NCI-H226 (cell line): Measurements from ENCODE around the gene CHRNA1.

Source experiments
- DNase-seq: peaks from one replicate; pipeline ENCODE4 v3.0.0-alpha.2; 2015

CHRNA1 gene

GRCh38 chr2:174759381-174760065, 4.7 kb downstream of the CHRNA1 start:
- DNase-seq: no peak

GRCh38 chr2:174756743-174757142, 7.5 kb downstream of the CHRNA1 start:
- DNase-seq: no peak

DNA sequence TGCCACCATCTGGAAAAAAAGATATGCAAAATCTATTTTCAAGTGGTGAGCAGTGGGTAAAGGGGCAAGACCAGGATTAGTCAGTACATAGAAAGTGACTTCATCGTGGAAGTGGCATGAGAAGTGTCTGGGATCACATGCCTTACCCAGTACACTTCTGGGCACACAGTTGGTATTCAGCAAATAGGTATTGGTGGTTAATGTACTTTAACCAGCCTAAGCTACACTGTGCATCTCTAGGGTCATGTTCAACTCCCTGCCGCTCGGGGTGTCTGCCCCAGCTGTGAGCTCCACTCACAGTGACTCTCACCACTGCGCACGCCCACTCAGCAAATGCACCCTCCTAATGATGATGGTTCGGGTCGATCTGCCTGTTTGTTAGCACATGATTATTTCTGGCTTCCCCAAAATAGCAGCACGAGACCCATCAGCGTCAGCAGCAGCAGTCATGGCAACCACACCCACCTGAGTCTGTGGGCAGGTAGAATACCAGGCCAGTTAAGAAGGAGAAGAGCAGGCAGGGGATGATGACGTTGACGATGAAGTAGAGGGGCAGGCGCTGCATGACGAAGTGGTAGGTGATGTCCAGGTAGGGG, 11.1 kb downstream of the CHRNA1 start:
- no peak for DNase-seq

GRCh38 chr2:174752403-174753037, 11.8 kb downstream of the CHRNA1 start:
- no peak for DNase-seq

DNA sequence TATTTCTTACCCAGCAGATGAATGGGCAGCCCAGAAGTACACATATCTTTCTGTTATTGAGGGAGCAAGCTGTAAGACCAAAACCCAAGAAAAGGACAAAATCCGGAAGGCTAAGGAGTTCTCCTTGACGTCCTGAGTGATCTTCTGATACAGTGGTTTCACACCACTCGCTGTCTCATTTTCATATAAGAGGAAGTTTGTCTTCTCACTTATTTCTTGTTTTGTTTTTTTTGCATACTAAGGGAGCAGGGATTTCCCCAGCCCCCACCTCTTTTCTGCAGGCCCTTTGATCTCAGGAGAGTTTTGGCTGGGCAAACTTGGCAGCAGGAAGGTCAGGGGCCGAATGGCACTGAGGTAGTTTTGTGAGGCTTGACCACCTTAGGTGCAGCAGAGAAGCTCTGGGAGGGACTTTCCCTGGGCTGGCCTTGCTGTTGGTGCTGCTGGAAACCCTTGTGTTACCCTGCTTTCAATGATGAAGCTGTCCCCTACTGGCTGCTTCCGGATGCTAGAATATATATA, 13.3 kb downstream of the CHRNA1 start:
- DNase-seq: no peak

GRCh38 chr2:174749793-174750192, 14.5 kb downstream of the CHRNA1 start:
- no peak for DNase-seq

DNA sequence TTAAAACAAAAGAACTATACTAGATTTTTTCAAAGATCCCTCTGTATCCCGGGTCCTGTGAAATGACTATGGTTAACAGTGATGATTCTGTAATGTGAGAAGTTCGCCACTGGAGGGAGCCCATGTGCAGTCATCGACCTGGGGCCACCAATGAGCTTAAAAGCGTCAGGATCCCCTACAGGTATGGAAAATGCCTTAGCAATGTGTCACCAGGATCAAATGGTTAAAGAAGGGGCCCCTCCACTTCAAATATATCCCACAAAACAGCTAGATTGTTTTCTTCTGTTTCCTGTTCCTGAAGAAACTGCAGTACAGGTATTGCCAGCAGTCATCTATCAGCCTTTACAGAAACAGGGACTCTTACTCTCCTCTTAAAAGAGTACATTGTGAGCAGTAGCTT, 15.3 kb downstream of the CHRNA1 start:
- peak; percentile 26 for DNase-seq

GRCh38 chr2:174745142-174745541, 19.1 kb downstream of the CHRNA1 start:
- DNase-seq: no peak

DNA sequence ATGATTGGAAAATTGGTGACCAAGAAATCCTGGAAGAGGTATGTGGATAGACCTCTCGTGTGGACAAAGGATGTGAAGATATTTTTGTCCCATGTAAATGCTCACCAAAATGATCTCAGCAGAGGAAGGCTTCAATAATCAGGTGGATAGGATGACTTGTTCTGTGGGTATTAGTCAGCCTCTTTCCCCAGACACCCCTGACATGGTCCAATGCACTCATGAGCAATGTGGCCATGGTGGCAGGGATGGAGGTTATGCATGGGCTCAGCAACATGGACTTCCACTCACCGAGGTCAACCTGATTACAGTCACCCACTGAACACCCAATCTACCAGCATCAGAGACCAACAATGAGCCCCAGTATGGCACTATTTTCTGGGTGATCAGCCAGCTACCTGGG, 20.2 kb downstream of the CHRNA1 start:
- no peak for DNase-seq

- no peak for DNase-seq
Observed at GRCh38 chr2:174740721-174741120, 23.6 kb downstream of the CHRNA1 start.

- DNase-seq: no peak
Observed at GRCh38 chr2:174738841-174739240, 25.4 kb downstream of the CHRNA1 start.

DNA sequence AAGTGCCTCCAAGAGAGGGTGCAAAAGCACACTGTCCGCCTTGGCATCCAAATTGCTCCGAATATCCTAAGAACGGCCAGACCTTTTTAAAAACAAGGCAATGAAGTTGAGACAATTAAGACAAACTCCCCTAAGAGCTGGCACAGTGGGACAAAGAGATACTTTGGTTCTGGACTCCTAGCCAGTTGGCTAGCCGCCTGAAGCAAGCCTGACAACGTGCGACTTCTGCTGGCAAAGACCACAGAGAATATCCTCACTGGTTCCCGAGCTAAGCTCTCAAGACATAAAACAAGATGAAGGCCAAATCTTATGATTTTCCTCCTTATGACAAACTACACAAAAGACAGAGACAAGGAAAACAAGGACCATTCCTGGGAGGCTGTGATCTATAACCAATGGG, 32.7 kb downstream of the CHRNA1 start:
- DNase-seq: no peak

DNA sequence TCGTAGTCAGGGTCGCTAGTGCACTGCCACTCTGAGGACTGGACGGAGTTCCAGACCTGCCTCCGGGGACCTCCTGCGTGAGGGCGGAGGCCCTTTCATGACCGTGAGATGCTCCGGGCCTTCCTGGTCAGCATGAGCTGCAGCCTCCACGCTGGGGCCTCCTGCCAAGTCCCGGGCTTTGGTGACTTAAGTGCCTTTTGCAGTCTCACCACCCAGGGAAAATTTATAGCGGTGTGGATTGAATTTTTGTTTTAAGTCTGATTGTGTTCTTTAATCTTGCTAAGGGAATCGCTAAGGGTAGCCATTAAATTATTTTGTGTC, 33.6 kb downstream of the CHRNA1 start:
- no peak for DNase-seq

GRCh38 chr2:174729797-174730697, 34.2 kb downstream of the CHRNA1 start:
- DNase-seq: no peak

DNA sequence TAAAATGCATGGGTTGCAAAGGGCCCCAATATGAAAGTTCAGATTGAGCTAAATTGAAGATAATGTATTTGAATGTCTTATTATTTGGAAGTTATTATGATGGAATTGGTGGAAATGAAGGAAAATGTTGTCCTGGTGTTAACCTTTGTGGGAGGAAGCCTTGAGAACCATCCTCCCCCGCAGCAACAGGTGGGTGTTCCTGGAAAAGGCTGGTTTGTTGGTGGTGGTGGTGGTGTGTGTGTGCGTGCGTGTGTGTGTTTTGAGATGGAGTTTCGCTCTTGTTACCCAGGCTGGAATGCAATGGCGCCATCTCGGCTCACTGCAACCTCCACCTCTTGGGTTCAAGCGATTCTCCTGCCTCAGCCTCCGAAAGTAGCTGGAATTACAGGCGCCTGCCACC, 36.2 kb downstream of the CHRNA1 start:
- no peak for DNase-seq

DNA sequence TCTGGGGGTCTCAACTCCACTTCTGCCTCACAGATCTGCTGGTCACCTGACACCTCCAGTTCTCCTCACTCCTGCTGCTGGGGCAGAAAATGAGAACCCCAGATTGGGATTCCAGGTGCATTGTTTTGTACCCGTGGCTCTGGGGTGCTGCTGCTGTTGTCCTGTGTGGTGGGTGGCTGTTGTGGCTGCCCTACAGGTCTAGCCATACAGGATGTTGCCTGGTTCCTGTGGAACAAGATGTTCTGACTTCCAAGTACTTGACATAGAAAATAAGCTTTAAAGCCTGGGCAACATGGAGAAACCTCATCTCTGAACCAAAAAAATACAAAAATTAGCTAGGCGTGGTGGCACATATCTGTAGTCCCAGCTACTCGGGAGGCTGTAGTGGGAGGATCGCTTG, 38.1 kb downstream of the CHRNA1 start:
- no peak for DNase-seq

DNA sequence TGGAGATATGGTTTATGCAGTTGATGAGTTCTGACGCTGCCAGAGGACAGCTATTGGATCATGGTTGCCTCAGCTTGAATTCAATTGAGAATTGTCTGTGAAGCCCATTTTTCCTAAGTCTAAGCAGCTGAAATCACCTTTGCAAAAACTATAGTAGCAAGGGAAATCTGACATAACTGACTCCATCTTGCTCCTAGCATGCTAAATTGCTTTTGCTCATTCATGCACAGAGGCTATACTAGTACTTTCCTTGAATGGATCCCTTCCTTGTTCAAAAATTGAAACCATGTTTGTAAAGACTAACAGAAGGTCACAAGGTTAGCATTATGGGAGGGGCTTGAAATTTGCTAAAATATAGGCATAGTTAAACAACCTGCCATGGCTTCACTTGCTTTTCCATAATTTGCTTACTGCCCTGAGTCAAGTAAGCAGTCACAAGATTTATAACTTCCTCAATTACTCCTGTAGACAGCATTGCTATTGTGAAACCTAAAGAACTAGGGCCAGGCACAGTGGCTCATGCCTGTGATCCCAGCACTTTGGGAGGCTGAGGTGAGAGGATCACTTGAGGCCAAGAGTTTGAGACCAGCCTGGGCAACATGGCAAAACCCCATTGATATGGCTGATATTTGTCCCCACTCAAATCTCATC, 41.2 kb downstream of the CHRNA1 start:
- DNase-seq: no peak

- DNase-seq: no peak
Observed at GRCh38 chr2:174719016-174719415, 45.3 kb downstream of the CHRNA1 start.

DNA sequence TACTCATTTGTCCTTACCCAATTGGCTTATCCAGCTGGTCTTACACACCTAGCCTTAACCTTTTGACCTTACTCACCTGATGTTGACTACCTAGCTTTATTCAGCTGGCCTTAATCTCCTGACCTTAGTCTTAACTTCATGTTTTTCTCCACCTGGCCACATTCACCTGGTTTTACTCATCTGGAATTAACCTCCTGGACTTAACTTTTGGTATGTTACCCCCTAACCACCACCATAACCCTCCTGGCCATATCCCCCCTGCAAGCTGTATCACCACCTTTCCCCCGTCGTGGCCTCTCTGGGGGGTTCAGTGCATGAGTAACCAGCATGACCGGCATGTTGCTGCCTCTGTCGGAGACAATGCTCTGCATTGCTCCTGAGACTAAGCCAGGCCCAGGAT, 45.7 kb downstream of the CHRNA1 start:
- no peak for DNase-seq

DNA sequence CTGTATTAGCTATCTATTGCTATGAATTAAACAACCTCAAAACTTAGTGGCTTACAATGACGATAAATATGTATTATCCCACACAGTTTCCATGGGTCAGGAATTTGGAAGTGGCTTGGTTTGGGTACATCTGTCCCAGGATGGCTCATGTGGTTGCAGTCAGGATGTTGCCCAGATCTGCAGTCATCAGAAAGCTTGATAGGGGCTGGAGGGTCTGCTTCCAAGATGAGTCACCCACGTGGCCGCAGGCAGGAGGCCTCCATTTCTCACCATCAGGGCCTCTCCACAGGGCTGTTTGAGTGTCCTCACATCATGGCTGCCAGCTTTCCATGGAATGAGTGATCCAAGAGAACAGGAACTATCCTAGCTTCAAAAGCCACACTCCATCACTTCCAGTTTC, 46.4 kb downstream of the CHRNA1 start:
- no peak for DNase-seq

- DNase-seq: no peak
Observed at GRCh38 chr2:174717273-174717672, 47.0 kb downstream of the CHRNA1 start.

- DNase-seq: no peak
Observed at GRCh38 chr2:174716785-174717184, 47.5 kb downstream of the CHRNA1 start.

DNA sequence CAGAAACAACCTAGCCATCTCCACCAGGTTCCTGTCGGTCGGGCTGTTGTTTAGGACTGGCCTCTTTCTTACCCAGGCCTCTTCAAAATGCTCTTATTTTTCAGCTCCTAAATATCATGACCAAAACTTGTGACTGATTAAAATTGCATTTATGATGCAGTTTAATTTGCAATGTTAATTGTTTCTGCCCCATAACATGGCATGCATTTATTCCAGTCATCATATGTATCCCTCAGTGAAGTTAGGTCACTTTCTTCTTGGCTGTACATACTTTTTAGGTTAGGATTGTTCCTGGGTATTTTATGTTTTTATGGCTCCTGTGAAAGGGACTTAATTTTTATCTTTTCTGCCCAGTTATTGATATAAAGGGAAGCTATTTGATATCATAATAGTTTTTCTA, 50.6 kb downstream of the CHRNA1 start:
- no peak for DNase-seq
